GM19351 (cell line): ENCODE results near the gene EFNA5.
A peak's percentile ranks its signal among the peaks of the same experiment; 100 is the strongest.

Experiments
- ATAC-seq: cut with Tn5 transposase; IDR thresholded peaks from one replicate; pipeline ENCODE4 v1.9.1; 2021; ENCODE audit warnings: mild to moderate bottlenecking, moderate library complexity; ENCODE audit not compliant: unreplicated experiment

The EFNA5 gene

GRCh38 chr5:107549567-107549966, 121.2 kb downstream of the EFNA5 start:
- ATAC-seq: no peak

GRCh38 chr5:107548477-107548876, 122.3 kb downstream of the EFNA5 start:
- no peak for ATAC-seq

GRCh38 chr5:107546719-107547118, 124.0 kb downstream of the EFNA5 start:
- no peak for ATAC-seq

GRCh38 chr5:107545486-107545885, 125.3 kb downstream of the EFNA5 start:
- no peak for ATAC-seq

DNA sequence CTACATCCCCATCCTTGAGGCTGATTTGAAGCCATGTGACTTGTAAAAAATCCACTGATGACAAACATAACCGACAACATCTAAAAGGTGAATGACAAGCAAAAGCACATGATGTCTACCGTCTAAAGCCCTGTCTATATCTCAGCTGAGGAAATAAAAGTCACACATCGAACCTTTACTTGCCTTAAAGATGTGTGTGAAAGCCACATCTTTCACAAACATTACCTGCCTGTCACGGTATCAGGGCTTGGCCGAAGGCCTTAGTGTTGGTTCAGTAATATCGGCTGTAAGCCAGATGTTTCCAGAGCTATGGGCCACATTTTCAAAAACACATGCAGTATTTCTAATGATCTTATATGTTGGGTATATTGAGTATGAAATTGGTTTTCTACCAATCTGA, 125.8 kb downstream of the EFNA5 start:
- ATAC-seq: no peak

DNA sequence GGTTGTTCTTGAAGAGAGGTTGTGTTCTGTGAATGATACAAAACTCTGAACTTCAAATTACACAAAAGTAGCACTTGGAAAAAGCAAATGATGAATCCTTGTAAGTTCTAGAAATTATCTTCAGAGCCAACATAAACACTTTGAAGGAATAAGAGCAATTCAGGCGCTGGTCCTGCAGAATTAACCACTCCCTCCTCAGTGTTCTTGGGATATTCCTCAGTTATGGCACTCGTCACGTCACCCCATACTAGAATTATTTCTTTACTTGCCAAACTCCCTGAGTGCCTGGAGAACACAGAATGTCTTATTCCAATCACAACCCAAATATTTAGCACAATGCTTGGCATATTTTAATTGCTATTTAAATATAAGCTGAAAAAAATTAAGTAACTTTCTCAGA, 126.3 kb downstream of the EFNA5 start:
- ATAC-seq: no peak

- no peak for ATAC-seq
Observed at GRCh38 chr5:107543868-107544267, 126.9 kb downstream of the EFNA5 start.

GRCh38 chr5:107542831-107543231, 127.9 kb downstream of the EFNA5 start:
- no peak for ATAC-seq

DNA sequence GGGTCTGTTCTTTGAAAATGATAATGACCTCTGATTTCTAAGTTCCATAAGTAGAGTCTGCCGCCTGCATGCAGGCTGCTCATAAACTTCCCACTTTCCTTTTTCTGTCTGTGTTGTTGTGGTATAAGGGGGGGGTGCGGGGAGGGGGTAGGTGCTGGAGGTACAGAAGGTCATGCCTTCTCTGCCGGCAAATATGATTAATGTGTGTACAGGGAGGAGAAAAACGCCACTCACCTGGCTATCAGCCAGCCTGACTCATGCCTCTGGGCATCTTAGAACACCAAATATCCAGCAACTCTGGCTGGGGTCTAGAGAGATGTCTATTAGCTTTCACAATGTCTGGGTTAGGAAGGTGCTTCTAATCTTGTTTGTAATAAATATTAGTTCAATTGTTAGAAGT, 128.3 kb downstream of the EFNA5 start:
- no peak for ATAC-seq

DNA sequence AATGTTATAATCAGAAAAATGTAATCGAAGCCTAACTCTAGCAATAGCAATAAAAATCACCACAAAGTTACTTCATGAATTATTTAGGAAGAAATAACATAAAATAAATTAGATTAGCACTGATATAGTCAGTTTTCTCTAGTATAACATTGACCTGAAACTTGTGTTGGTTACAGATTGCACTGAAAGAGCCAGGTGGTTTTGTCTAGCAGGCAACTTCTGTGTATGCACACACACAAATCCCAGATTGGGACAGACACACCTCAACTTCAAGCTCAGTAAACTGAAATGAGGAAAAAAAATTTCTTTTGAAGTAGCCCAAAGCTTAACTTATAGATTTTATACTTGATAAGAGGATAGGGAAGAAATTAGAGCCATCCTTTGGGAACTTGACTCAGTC, 129.3 kb downstream of the EFNA5 start:
- peak; percentile 56 for ATAC-seq

GRCh38 chr5:107539726-107540330, 130.9 kb downstream of the EFNA5 start:
- no peak for ATAC-seq

DNA sequence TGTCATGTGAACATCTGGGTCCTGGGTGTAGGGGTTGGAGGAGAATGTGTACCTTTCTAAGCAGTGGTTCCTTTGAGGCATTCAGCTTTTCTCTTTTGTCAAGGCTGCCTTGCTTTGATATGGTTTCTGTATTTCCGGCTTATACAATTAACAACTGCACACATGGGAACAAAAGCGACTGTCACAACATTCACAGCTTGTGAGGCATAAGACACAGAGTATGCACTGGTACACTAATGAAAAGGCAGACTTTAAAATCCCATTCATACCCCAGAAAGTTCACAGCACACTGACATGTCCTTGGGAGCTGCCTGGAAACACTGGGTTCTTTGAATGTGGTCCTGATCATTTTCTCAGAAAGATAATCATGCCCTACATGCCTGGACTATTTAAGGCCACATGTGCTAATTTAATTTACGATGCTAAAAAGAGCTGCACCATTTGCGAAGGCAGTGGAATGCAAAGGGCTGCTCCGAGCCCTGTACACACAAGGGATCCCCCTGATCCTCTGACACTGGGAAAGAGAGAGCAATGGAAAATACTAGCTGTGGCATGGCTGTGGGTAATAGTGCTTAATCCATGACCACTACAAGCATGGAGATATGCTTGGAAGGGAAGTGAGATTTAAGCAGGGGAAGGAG, 131.8 kb downstream of the EFNA5 start:
- no peak for ATAC-seq

DNA sequence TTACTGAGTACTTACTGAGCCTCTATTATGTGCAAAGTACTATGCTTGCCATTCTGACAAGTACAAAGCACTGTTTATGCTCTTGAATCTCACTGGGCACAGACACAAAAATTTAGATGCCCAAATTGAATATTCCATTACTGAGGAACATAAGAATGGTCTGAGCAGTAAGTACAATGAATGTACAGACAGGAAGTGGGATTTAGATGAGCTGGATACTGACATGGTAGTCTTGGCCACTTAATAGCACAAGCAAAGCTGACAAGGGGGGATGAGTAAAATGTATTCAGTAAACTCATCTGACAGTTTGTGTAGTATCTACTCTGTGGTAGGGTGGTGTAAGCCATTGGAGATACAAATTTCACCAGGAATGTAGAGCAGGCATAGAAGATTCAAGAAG, 132.4 kb downstream of the EFNA5 start:
- ATAC-seq: no peak

DNA sequence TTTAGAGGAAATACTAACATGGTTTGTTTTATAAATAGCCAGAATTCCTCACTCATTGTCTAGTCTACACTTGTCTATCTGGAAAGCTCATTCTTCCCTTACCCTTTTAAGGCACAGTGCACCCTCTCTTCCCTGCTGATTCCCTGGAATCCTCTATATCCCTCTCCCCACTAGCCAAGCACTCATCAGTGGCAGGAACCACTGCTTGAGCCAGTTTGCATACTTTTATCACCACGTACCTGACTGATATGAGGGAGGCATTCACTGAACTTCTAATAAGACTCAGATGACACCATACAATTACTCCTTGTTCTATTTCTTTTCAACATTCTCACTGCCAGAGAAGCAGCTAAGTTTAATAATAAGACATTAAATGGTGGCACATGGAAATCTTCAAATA, 134.9 kb downstream of the EFNA5 start:
- ATAC-seq: no peak

GRCh38 chr5:107533910-107534876, 136.5 kb downstream of the EFNA5 start:
- no peak for ATAC-seq

GRCh38 chr5:107532916-107533315, 137.8 kb downstream of the EFNA5 start:
- ATAC-seq: no peak

GRCh38 chr5:107532169-107532878, 138.4 kb downstream of the EFNA5 start:
- ATAC-seq: no peak

DNA sequence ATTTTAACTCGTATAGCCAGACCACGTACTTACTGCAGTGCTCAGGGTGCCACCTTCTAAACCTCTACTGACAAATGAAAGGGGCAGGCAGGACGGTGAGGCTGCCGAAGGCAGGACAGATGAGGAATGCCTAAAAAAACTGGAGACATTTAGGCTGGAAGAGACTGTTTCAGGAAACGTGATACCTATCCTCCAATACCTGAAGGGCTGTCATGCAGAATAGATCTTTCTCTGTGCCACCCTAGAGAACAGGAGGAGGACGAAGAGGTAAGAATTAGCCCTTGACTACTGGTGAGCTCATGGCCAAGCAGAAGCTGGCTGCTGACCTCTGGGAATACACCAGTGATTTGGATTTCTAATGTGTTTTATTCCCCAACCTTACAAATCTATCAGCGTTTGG, 139.4 kb downstream of the EFNA5 start:
- ATAC-seq: no peak

- no peak for ATAC-seq
Observed at GRCh38 chr5:107529618-107530017, 141.1 kb downstream of the EFNA5 start.

DNA sequence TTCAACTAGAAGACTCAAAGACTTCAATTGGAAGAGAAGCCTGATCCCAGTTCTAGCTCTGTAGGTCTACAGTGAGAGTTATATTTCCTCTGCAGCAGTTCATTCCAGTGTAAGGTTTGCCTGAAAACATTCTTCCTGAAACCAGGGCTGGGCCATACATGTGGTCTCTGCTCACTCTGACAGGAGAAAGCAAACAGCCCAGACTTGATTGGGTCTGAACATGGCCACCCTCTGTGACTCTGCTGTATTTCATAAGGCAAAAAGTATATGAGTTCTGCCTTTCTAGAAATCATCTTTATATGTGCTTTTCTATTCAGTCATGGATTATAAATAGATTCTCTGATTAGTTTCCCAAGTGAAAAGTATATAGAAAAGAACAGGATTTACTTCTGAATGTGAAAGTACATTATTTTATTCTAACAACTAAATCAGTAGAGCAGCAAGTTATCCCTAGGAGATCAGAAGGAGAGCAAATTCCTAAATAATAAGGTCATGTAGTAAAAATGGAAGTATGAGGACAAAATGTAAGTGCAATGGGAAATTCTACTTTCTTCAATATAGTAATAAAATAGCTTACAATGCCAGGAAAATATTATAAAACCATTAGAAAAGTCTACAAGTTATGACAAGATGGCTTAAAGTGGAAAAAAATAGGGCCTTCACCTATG, 144.3 kb downstream of the EFNA5 start:
- ATAC-seq: no peak

GRCh38 chr5:107524111-107524510, 146.6 kb downstream of the EFNA5 start:
- no peak for ATAC-seq
